CD4-positive, alpha-beta T cell treated with Interleukin-2 at 100 ng/mL for 4 hours (primary cell): ENCODE data around the gene ATP5IF1.

ENCODE experiments used
- DNase-seq: peaks from one replicate; pipeline ENCODE4 v3.0.0-alpha.2; 2020; ENCODE audit warnings: low spot score

ATP5IF1 gene

GRCh38 chr1:28265577-28265976, 29.7 kb downstream of the ATP5IF1 start:
- DNase-seq, result no peak

- DNase-seq, result no peak
These were observed 31.0 kb downstream of the ATP5IF1 start for GRCh38 chr1:28266920-28267322.

GRCh38 chr1:28267633-28268032, 31.7 kb downstream of the ATP5IF1 start:
- DNase-seq, result no peak

GRCh38 chr1:28269529-28269928, 33.6 kb downstream of the ATP5IF1 start:
- no peak for DNase-seq

- DNase-seq, result no peak
These were observed 36.4 kb downstream of the ATP5IF1 start for GRCh38 chr1:28272215-28272852.

- no peak for DNase-seq
These were observed 37.4 kb downstream of the ATP5IF1 start for GRCh38 chr1:28273216-28273860.

- DNase-seq, result no peak
These were observed 42.8 kb downstream of the ATP5IF1 start for GRCh38 chr1:28278763-28279162.

GRCh38 chr1:28279721-28280120, 43.8 kb downstream of the ATP5IF1 start:
- no peak for DNase-seq

- DNase-seq, result no peak
These were observed 44.6 kb downstream of the ATP5IF1 start for GRCh38 chr1:28280501-28280900.

GRCh38 chr1:28280977-28281381, 45.1 kb downstream of the ATP5IF1 start:
- DNase-seq, result no peak

- DNase-seq, result no peak
These were observed 45.9 kb downstream of the ATP5IF1 start for GRCh38 chr1:28281608-28282425.

GRCh38 chr1:28282426-28283407, 46.8 kb downstream of the ATP5IF1 start:
- DNase-seq, result no peak

- no peak for DNase-seq
These were observed 50.2 kb downstream of the ATP5IF1 start for GRCh38 chr1:28286111-28286510.
